ENCODE measurements around the gene PLLP.

Gene PLLP

GRCh38 chr16:57258910-57259475 is 25.5 kb downstream of the PLLP start:
- Histone ChIP-seq H3K27ac (ENCODE audit: low read depth, low read length) (no peak overlapping the region), H3K9me3 (ENCODE audit: low read length) (no peaks in the 10 kb centered on the region), H3K9ac (ENCODE audit: low read length) (no peak overlapping the region)

GRCh38 chr16:57258226-57258909 is 26.1 kb downstream of the PLLP start:
- Histone ChIP-seq H3K9ac (ENCODE audit: low read length) (no peak overlapping the region), H3K4me3 (ENCODE audit: low read depth in 1 of 2, low read length in 2 of 2) (no peak overlapping the region), H3K4me1 (ENCODE audit: insufficient read depth, low read length) (no peaks in the 10 kb centered on the region), H3K9me3 (ENCODE audit: low read length) (no peaks in the 10 kb centered on the region), H3K27ac (ENCODE audit: low read depth, low read length) (no peak overlapping the region), H3K27me3 (ENCODE audit: control insufficient read depth in 1 of 2, insufficient read depth in 2 of 2, low read length in 2 of 2) (no peaks in the 10 kb centered on the region), H3K36me3 (ENCODE audit: insufficient read depth, low read length) (peaks cover 20% of the 10 kb centered on the region)

More at GRCh38 chr16:57258910-57259475, 25.5 kb downstream of the PLLP start:
- Histone ChIP-seq H3K36me3 (ENCODE audit: insufficient read depth, low read length) (peaks cover 18% of the 10 kb centered on the region), H3K27me3 (ENCODE audit: control insufficient read depth in 1 of 2, insufficient read depth in 2 of 2, low read length in 2 of 2) (no peaks in the 10 kb centered on the region), H3K4me1 (ENCODE audit: insufficient read depth, low read length) (no peaks in the 10 kb centered on the region), H3K4me3 (ENCODE audit: low read depth in 1 of 2, low read length in 2 of 2) (no peak overlapping the region)

GRCh38 chr16:57257455-57258070 is 26.9 kb downstream of the PLLP start:
- H3K36me3 ChIP-seq (ENCODE audit: insufficient read depth, low read length), result peaks cover 27% of the 10 kb centered on the region
- no peaks in the 10 kb centered on the region for H3K27me3 ChIP-seq (ENCODE audit: control insufficient read depth in 1 of 2, insufficient read depth in 2 of 2, low read length in 2 of 2)
- no peaks in the 10 kb centered on the region for H3K4me1 ChIP-seq (ENCODE audit: insufficient read depth, low read length)
- no peak overlapping the region for H3K9ac ChIP-seq (ENCODE audit: low read length)
- H3K27ac ChIP-seq (ENCODE audit: low read depth, low read length), result no peak overlapping the region
- no peak overlapping the region for H3K4me3 ChIP-seq (ENCODE audit: low read depth in 1 of 2, low read length in 2 of 2)
- H3K9me3 ChIP-seq (ENCODE audit: low read length), result no peaks in the 10 kb centered on the region

GRCh38 chr16:57256601-57257395 is 27.7 kb downstream of the PLLP start:
- Histone ChIP-seq H3K9me3 (ENCODE audit: low read length) (no peaks in the 10 kb centered on the region), H3K9ac (ENCODE audit: low read length) (no peak overlapping the region), H3K4me3 (ENCODE audit: low read depth in 1 of 2, low read length in 2 of 2) (no peak overlapping the region), H3K36me3 (ENCODE audit: insufficient read depth, low read length) (peaks cover 35% of the 10 kb centered on the region), H3K27ac (ENCODE audit: low read depth, low read length) (no peak overlapping the region), H3K27me3 (ENCODE audit: control insufficient read depth in 1 of 2, insufficient read depth in 2 of 2, low read length in 2 of 2) (no peaks in the 10 kb centered on the region), H3K4me1 (ENCODE audit: insufficient read depth, low read length) (no peaks in the 10 kb centered on the region)

- no peak overlapping the region for H3K4me3 ChIP-seq (ENCODE audit: low read depth in 1 of 2, low read length in 2 of 2)
- H3K4me1 ChIP-seq (ENCODE audit: insufficient read depth, low read length), result no peaks in the 10 kb centered on the region
- H3K9ac ChIP-seq (ENCODE audit: low read length), result no peak overlapping the region
- H3K36me3 ChIP-seq (ENCODE audit: insufficient read depth, low read length), result peaks cover 42% of the 10 kb centered on the region
- no peaks in the 10 kb centered on the region for H3K27me3 ChIP-seq (ENCODE audit: control insufficient read depth in 1 of 2, insufficient read depth in 2 of 2, low read length in 2 of 2)
- no peak overlapping the region for H3K27ac ChIP-seq (ENCODE audit: low read depth, low read length)
- no peaks in the 10 kb centered on the region for H3K9me3 ChIP-seq (ENCODE audit: low read length)
These were observed 28.6 kb downstream of the PLLP start for GRCh38 chr16:57255686-57256415.

GRCh38 chr16:57253466-57253865 is 31.0 kb downstream of the PLLP start:
- Histone ChIP-seq H3K27ac (ENCODE audit: low read depth, low read length) (no peak overlapping the region), H3K9ac (ENCODE audit: low read length) (no peak overlapping the region), H3K27me3 (ENCODE audit: control insufficient read depth in 1 of 2, insufficient read depth in 2 of 2, low read length in 2 of 2) (no peaks in the 10 kb centered on the region), H3K4me3 (ENCODE audit: low read depth in 1 of 2, low read length in 2 of 2) (no peak overlapping the region), H3K9me3 (ENCODE audit: low read length) (no peaks in the 10 kb centered on the region), H3K36me3 (ENCODE audit: insufficient read depth, low read length) (peaks cover 61% of the 10 kb centered on the region), H3K4me1 (ENCODE audit: insufficient read depth, low read length) (no peaks in the 10 kb centered on the region)

GRCh38 chr16:57252148-57252721 is 32.2 kb downstream of the PLLP start:
- Histone ChIP-seq H3K4me1 (ENCODE audit: insufficient read depth, low read length) (no peaks in the 10 kb centered on the region), H3K27me3 (ENCODE audit: control insufficient read depth in 1 of 2, insufficient read depth in 2 of 2, low read length in 2 of 2) (no peaks in the 10 kb centered on the region), H3K27ac (ENCODE audit: low read depth, low read length) (no peak overlapping the region), H3K9me3 (ENCODE audit: low read length) (no peaks in the 10 kb centered on the region), H3K36me3 (ENCODE audit: insufficient read depth, low read length) (peaks cover 66% of the 10 kb centered on the region), H3K9ac (ENCODE audit: low read length) (no peak overlapping the region), H3K4me3 (ENCODE audit: low read depth in 1 of 2, low read length in 2 of 2) (no peak overlapping the region)

GRCh38 chr16:57251352-57251751 is 33.1 kb downstream of the PLLP start:
- Histone ChIP-seq H3K4me3 (ENCODE audit: low read depth in 1 of 2, low read length in 2 of 2) (no peak overlapping the region), H3K36me3 (ENCODE audit: insufficient read depth, low read length) (peaks cover 72% of the 10 kb centered on the region), H3K9me3 (ENCODE audit: low read length) (no peaks in the 10 kb centered on the region), H3K27ac (ENCODE audit: low read depth, low read length) (no peak overlapping the region), H3K4me1 (ENCODE audit: insufficient read depth, low read length) (peaks cover 2% of the 10 kb centered on the region), H3K9ac (ENCODE audit: low read length) (no peak overlapping the region), H3K27me3 (ENCODE audit: control insufficient read depth in 1 of 2, insufficient read depth in 2 of 2, low read length in 2 of 2) (no peaks in the 10 kb centered on the region)

GRCh38 chr16:57245472-57246113 is 38.9 kb downstream of the PLLP start:
- H3K36me3 ChIP-seq (ENCODE audit: insufficient read depth, low read length), result peaks cover 29% of the 10 kb centered on the region
- H3K27ac ChIP-seq (ENCODE audit: low read depth, low read length), result peak overlapping the region; percentile 84
- H3K9ac ChIP-seq (ENCODE audit: low read length), result peak overlapping the region; percentile 50
- peak overlapping the region; percentile 59 to 88 for H3K4me3 ChIP-seq (ENCODE audit: low read depth in 1 of 2, low read length in 2 of 2)
- H3K9me3 ChIP-seq (ENCODE audit: low read length), result no peaks in the 10 kb centered on the region
- H3K27me3 ChIP-seq (ENCODE audit: control insufficient read depth in 1 of 2, insufficient read depth in 2 of 2, low read length in 2 of 2), result no peaks in the 10 kb centered on the region
- H3K4me1 ChIP-seq (ENCODE audit: insufficient read depth, low read length), result peaks cover 9% of the 10 kb centered on the region

GRCh38 chr16:57244767-57245471 is 39.6 kb downstream of the PLLP start, which contains the start of gene ARL2BP:
Gene ARL2BP, plus strand, starts transcription at chr16:57245259. Its CDS starts 109 bp downstream, at chr16:57245368.
- Histone ChIP-seq H3K4me3 (ENCODE audit: low read depth in 1 of 2, low read length in 2 of 2) (peak within 1 kb of the TSS; percentile 59 to 88), H3K36me3 (ENCODE audit: insufficient read depth, low read length) (peaks cover 23% of the 10 kb centered on the region), H3K9ac (ENCODE audit: low read length) (peak within 1 kb of the TSS; percentile 50), H3K27ac (ENCODE audit: low read depth, low read length) (peak within 1 kb of the TSS; percentile 87), H3K9me3 (ENCODE audit: low read length) (no peaks in the 10 kb centered on the region), H3K27me3 (ENCODE audit: control insufficient read depth in 1 of 2, insufficient read depth in 2 of 2, low read length in 2 of 2) (no peaks in the 10 kb centered on the region), H3K4me1 (ENCODE audit: insufficient read depth, low read length) (peaks cover 9% of the 10 kb centered on the region)
